ENCODE data around the gene PTAR1.
"Not testable (repeated sequence)": the region's sequence is repeated elsewhere in the genome, so short reads cannot be mapped to it uniquely, and the experiment has no call there.

Gene PTAR1

GRCh38 chr9:69759421-69760277, at the start of gene PTAR1:
TSS of gene PTAR1 (minus strand) at chr9:69760011. CDS start at chr9:69759938, 73 bp downstream.
- Histone ChIP-seq H3K4me3 (peak within 1 kb of the TSS; percentile 71), H3K9me3 (no peaks in the 10 kb centered on the region), H3K36me3 (replicated peaks) (peaks cover 8% of the 10 kb centered on the region), H3K4me1 (peaks cover 52% of the 10 kb centered on the region), H3K27me3 (ENCODE audit: low read depth) (no peaks in the 10 kb centered on the region)
- in situ Hi-C loops (cut with MboI; ENCODE audit: low sequenced_read_pairs): loop anchor here (10.0 kb wide), 1 partner anchor 85 kb away; the partner anchor contains the start of gene APBA1
- peak; percentile 87 to 96 for DNase-seq (ENCODE audit: low spot score in 2 of 2)

- Histone ChIP-seq H3K27me3 (ENCODE audit: low read depth) (no peaks in the 10 kb centered on the region), H3K4me3 (no peak overlapping the region), H3K36me3 (replicated peaks) (no peaks in the 10 kb centered on the region), H3K9me3 (no peaks in the 10 kb centered on the region), H3K4me1 (0 out of 2 replicates have a peak, but pooled peaks cover 4% of the 10 kb centered on the region)
- in situ Hi-C loops (cut with MboI; ENCODE audit: low sequenced_read_pairs): no loop called here
- peak in 1 of 2 experiments; percentile 56 for DNase-seq (ENCODE audit: low spot score in 2 of 2)
These were observed 49.6 kb upstream of the PTAR1 start for GRCh38 chr9:69809304-69809863.

- no peaks in the 10 kb centered on the region for H3K9me3 ChIP-seq
- H3K4me1 ChIP-seq: 0 out of 2 replicates have a peak, but pooled peaks cover 4% of the 10 kb centered on the region
- no peaks in the 10 kb centered on the region for H3K36me3 ChIP-seq (replicated peaks)
- no peak for DNase-seq (ENCODE audit: low spot score in 2 of 2)
- in situ Hi-C loops (cut with MboI; ENCODE audit: low sequenced_read_pairs): no loop called here
- H3K4me3 ChIP-seq: no peak overlapping the region
- H3K27me3 ChIP-seq (ENCODE audit: low read depth): no peaks in the 10 kb centered on the region
These were observed 46.8 kb upstream of the PTAR1 start for GRCh38 chr9:69806627-69807026.

- in situ Hi-C loops (cut with MboI; ENCODE audit: low sequenced_read_pairs): no loop called here
- no peaks in the 10 kb centered on the region for H3K27me3 ChIP-seq (ENCODE audit: low read depth)
- no peak for DNase-seq (ENCODE audit: low spot score in 2 of 2)
These were observed 46.2 kb upstream of the PTAR1 start for GRCh38 chr9:69805962-69806515.

GRCh38 chr9:69801989-69802388, 42.2 kb upstream of the PTAR1 start:
- H3K36me3 ChIP-seq (replicated peaks): no peaks in the 10 kb centered on the region
- in situ Hi-C loops (cut with MboI; ENCODE audit: low sequenced_read_pairs): no loop called here
- DNase-seq (ENCODE audit: low spot score in 2 of 2): no peak
- no peaks in the 10 kb centered on the region for H3K4me1 ChIP-seq
- H3K4me3 ChIP-seq: no peak overlapping the region
- no peaks in the 10 kb centered on the region for H3K9me3 ChIP-seq
- no peaks in the 10 kb centered on the region for H3K27me3 ChIP-seq (ENCODE audit: low read depth)

More at GRCh38 chr9:69805962-69806515, 46.2 kb upstream of the PTAR1 start:
- Histone ChIP-seq H3K36me3 (replicated peaks) (no peaks in the 10 kb centered on the region), H3K4me3 (no peak overlapping the region), H3K4me1 (0 out of 2 replicates have a peak, but pooled peaks cover 4% of the 10 kb centered on the region), H3K9me3 (no peaks in the 10 kb centered on the region)

GRCh38 chr9:69800027-69800426, 40.2 kb upstream of the PTAR1 start:
- DNase-seq (ENCODE audit: low spot score in 2 of 2); H3K9me3 ChIP-seq; in situ Hi-C loops (cut with MboI; ENCODE audit: low sequenced_read_pairs); H3K36me3 ChIP-seq (replicated peaks); H3K4me1 ChIP-seq; H3K27me3 ChIP-seq (ENCODE audit: low read depth); H3K4me3 ChIP-seq: not testable (repeated sequence)

- DNase-seq (ENCODE audit: low spot score in 2 of 2); H3K27me3 ChIP-seq (ENCODE audit: low read depth); H3K36me3 ChIP-seq (replicated peaks); H3K4me1 ChIP-seq; H3K9me3 ChIP-seq; H3K4me3 ChIP-seq; in situ Hi-C loops (cut with MboI; ENCODE audit: low sequenced_read_pairs): not testable (repeated sequence)
These were observed 39.7 kb upstream of the PTAR1 start for GRCh38 chr9:69799521-69799920.

GRCh38 chr9:69798744-69799143, 38.9 kb upstream of the PTAR1 start:
- in situ Hi-C loops (cut with MboI; ENCODE audit: low sequenced_read_pairs): no loop called here
- Histone ChIP-seq H3K4me1 (no peaks in the 10 kb centered on the region), H3K9me3 (no peaks in the 10 kb centered on the region), H3K36me3 (replicated peaks) (no peaks in the 10 kb centered on the region), H3K4me3 (no peak overlapping the region), H3K27me3 (ENCODE audit: low read depth) (no peaks in the 10 kb centered on the region)
- DNase-seq (ENCODE audit: low spot score in 2 of 2): peak in 1 of 2 experiments; percentile 50

- Histone ChIP-seq H3K27me3 (ENCODE audit: low read depth) (no peaks in the 10 kb centered on the region), H3K36me3 (replicated peaks) (no peaks in the 10 kb centered on the region), H3K4me1 (no peaks in the 10 kb centered on the region), H3K4me3 (no peak overlapping the region), H3K9me3 (no peaks in the 10 kb centered on the region)
- DNase-seq (ENCODE audit: low spot score in 2 of 2): no peak
- in situ Hi-C loops (cut with MboI; ENCODE audit: low sequenced_read_pairs): no loop called here
These were observed 37.9 kb upstream of the PTAR1 start for GRCh38 chr9:69797675-69798074.

GRCh38 chr9:69794356-69794755, 34.5 kb upstream of the PTAR1 start:
- DNase-seq (ENCODE audit: low spot score in 2 of 2): no peak
- H3K9me3 ChIP-seq: no peaks in the 10 kb centered on the region
- no peaks in the 10 kb centered on the region for H3K27me3 ChIP-seq (ENCODE audit: low read depth)
- no peaks in the 10 kb centered on the region for H3K36me3 ChIP-seq (replicated peaks)
- no peak overlapping the region for H3K4me3 ChIP-seq
- H3K4me1 ChIP-seq: no peaks in the 10 kb centered on the region; the same call in 1 of the 2 replicates
- in situ Hi-C loops (cut with MboI; ENCODE audit: low sequenced_read_pairs): no loop called here

- in situ Hi-C loops (cut with MboI; ENCODE audit: low sequenced_read_pairs): no loop called here
- DNase-seq (ENCODE audit: low spot score in 2 of 2): no peak
- Histone ChIP-seq H3K4me1 (no peaks in the 10 kb centered on the region), H3K9me3 (no peaks in the 10 kb centered on the region), H3K4me3 (no peak overlapping the region), H3K27me3 (ENCODE audit: low read depth) (no peaks in the 10 kb centered on the region), H3K36me3 (replicated peaks) (no peaks in the 10 kb centered on the region)
These were observed 25.9 kb upstream of the PTAR1 start for GRCh38 chr9:69785757-69786156.

- Histone ChIP-seq H3K9me3 (no peaks in the 10 kb centered on the region), H3K36me3 (replicated peaks) (no peaks in the 10 kb centered on the region), H3K27me3 (ENCODE audit: low read depth) (no peaks in the 10 kb centered on the region), H3K4me3 (no peak overlapping the region), H3K4me1 (no peaks in the 10 kb centered on the region)
- no peak for DNase-seq (ENCODE audit: low spot score in 2 of 2)
- in situ Hi-C loops (cut with MboI; ENCODE audit: low sequenced_read_pairs): no loop called here
These were observed 13.4 kb upstream of the PTAR1 start for GRCh38 chr9:69773258-69773657.

GRCh38 chr9:69771775-69772418, 12.1 kb upstream of the PTAR1 start:
- Histone ChIP-seq H3K36me3 (replicated peaks) (no peaks in the 10 kb centered on the region), H3K27me3 (ENCODE audit: low read depth) (no peaks in the 10 kb centered on the region), H3K4me1 (peaks cover 5% of the 10 kb centered on the region), H3K4me3 (no peak overlapping the region), H3K9me3 (no peaks in the 10 kb centered on the region)
- DNase-seq (ENCODE audit: low spot score in 2 of 2): no peak
- in situ Hi-C loops (cut with MboI; ENCODE audit: low sequenced_read_pairs): no loop called here

GRCh38 chr9:69768716-69769115, 8.9 kb upstream of the PTAR1 start:
- peaks cover 22% of the 10 kb centered on the region for H3K4me1 ChIP-seq
- H3K27me3 ChIP-seq (ENCODE audit: low read depth): no peaks in the 10 kb centered on the region
- no peak for DNase-seq (ENCODE audit: low spot score in 2 of 2)
- H3K4me3 ChIP-seq: no peak overlapping the region
- no peaks in the 10 kb centered on the region for H3K36me3 ChIP-seq (replicated peaks)
- no peaks in the 10 kb centered on the region for H3K9me3 ChIP-seq
- in situ Hi-C loops (cut with MboI; ENCODE audit: low sequenced_read_pairs): no loop called here
